Measurements from ENCODE around the gene TTBK1. TPM values are rescaled to one million over a fixed set of nuclear protein-coding genes. Genes with fewer than 3 reads are reported as not detected.

TTBK1 gene
- total RNA-seq, 2 experiments from 2014 or later: not detected

- no peak for DNase-seq
- Mint-ChIP-seq H3K27ac (no peak overlapping the region), H3K4me3 (peak overlapping the region; percentile 61), H3K4me1 (peaks cover 5% of the 10 kb centered on the region), H3K27me3 (peaks cover 57% of the 10 kb centered on the region), H3K36me3 (no peaks in the 10 kb centered on the region), H3K9me3 (no peaks in the 10 kb centered on the region)
- no peak for ATAC-seq (ENCODE audit: low read depth)
- POLR2A ChIA-PET: interaction anchor here (0.6 kb wide), 1 partner anchor 233 kb away, joined by 3 read pairs; no protein-coding TSS in a partner anchor
Measured at GRCh38 chr6:43274127-43274915, 31.0 kb downstream of the TTBK1 start.

- peaks cover 55% of the 10 kb centered on the region for H3K27me3 Mint-ChIP-seq
- H3K9me3 Mint-ChIP-seq: no peaks in the 10 kb centered on the region
- DNase-seq (peak; percentile 56), ATAC-seq (ENCODE audit: low read depth) (peak; percentile 39)
- H3K4me3 Mint-ChIP-seq: peak overlapping the region; percentile 81
- H3K27ac Mint-ChIP-seq: peak overlapping the region; percentile 59
- no peaks in the 10 kb centered on the region for H3K36me3 Mint-ChIP-seq
- peaks cover 5% of the 10 kb centered on the region for H3K4me1 Mint-ChIP-seq
- POLR2A ChIA-PET: interaction anchor here (0.6 kb wide), 1 partner anchor 232 kb away, joined by 3 read pairs; no protein-coding TSS in a partner anchor
Measured at GRCh38 chr6:43274916-43275597, 31.8 kb downstream of the TTBK1 start.

GRCh38 chr6:43275801-43276576 is 32.7 kb downstream of the TTBK1 start:
- peak; percentile 56 for DNase-seq
- ATAC-seq (ENCODE audit: low read depth): peak; percentile 70
- peaks cover 5% of the 10 kb centered on the region for H3K4me1 Mint-ChIP-seq
- H3K36me3 Mint-ChIP-seq: no peaks in the 10 kb centered on the region
- POLR2A ChIA-PET: no interaction called here
- no peaks in the 10 kb centered on the region for H3K9me3 Mint-ChIP-seq
- H3K27me3 Mint-ChIP-seq: peaks cover 54% of the 10 kb centered on the region
- peak overlapping the region; percentile 67 for H3K27ac Mint-ChIP-seq
- peak overlapping the region; percentile 81 for H3K4me3 Mint-ChIP-seq

DNA sequence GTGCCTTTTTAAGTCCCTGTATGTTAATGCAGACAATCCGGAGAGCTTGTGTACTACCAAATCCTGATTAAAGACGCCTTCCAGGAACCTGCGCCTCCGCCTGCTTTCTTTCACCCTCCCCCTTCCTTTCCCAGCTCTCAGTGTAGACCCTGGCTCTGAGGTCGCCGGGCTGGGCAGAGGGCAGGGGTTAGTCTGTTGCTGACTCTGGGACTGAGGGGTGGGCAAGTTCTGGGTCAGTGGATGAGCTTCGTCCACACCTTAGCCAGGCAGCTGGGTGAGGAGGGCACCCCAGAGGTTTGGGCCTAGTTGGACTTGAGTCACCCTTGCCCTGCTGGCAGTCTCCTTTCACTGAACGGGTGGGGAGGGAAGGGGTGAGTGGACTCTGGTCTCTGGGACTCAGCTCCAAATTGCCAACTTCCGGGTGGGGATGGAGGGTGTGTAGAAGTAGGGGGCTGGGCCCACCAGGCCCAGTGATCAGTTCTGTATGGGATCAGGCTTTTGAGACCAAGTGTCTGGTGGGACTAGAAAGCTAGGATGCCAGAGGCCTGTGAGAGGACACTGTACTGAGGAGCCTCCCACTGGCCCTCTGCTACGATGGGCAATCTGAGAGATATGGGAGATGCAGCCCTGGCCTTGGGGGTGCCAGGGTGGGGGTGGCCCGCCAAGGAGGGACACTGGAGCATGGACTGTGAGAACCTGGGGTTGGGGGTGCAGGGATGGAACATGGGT is 33.5 kb downstream of the TTBK1 start:
- peak overlapping the region; percentile 81 for H3K4me3 Mint-ChIP-seq
- no peaks in the 10 kb centered on the region for H3K9me3 Mint-ChIP-seq
- ATAC-seq (ENCODE audit: low read depth): no peak
- POLR2A ChIA-PET: no interaction called here
- H3K27ac Mint-ChIP-seq: no peak overlapping the region
- H3K36me3 Mint-ChIP-seq: no peaks in the 10 kb centered on the region
- DNase-seq: no peak
- peaks cover 55% of the 10 kb centered on the region for H3K27me3 Mint-ChIP-seq
- H3K4me1 Mint-ChIP-seq: peaks cover 5% of the 10 kb centered on the region

DNA sequence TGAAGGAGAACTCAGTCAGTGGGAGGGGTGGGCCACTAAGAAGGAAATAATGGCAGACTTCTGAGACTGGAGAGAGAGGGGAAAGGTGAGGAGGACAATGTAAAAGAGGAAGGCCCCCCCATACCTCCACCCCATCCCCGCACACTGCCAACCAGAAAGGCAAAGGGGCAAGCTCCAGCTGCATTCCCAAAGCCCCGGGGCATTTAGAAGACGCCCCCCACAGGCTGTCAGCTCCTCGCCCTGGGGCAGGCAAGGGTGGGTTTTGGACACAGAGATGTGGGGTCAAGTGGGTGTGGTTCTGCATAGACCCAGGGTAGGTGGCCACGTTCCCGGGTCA is 34.0 kb downstream of the TTBK1 start:
- H3K27me3 Mint-ChIP-seq: peaks cover 53% of the 10 kb centered on the region
- no peaks in the 10 kb centered on the region for H3K36me3 Mint-ChIP-seq
- no peaks in the 10 kb centered on the region for H3K9me3 Mint-ChIP-seq
- H3K4me1 Mint-ChIP-seq: peaks cover 7% of the 10 kb centered on the region
- POLR2A ChIA-PET: no interaction called here
- no peak for DNase-seq
- H3K4me3 Mint-ChIP-seq: no peak overlapping the region
- ATAC-seq (ENCODE audit: low read depth): no peak
- peak overlapping the region; percentile 32 for H3K27ac Mint-ChIP-seq

GRCh38 chr6:43277643-43278523 is 34.6 kb downstream of the TTBK1 start:
- POLR2A ChIA-PET: no interaction called here
- Mint-ChIP-seq H3K27ac (peak overlapping the region; percentile 32), H3K9me3 (no peaks in the 10 kb centered on the region), H3K4me3 (no peak overlapping the region), H3K4me1 (peaks cover 7% of the 10 kb centered on the region), H3K36me3 (no peaks in the 10 kb centered on the region), H3K27me3 (peaks cover 51% of the 10 kb centered on the region)
- DNase-seq (no peak), ATAC-seq (ENCODE audit: low read depth) (no peak)

DNA sequence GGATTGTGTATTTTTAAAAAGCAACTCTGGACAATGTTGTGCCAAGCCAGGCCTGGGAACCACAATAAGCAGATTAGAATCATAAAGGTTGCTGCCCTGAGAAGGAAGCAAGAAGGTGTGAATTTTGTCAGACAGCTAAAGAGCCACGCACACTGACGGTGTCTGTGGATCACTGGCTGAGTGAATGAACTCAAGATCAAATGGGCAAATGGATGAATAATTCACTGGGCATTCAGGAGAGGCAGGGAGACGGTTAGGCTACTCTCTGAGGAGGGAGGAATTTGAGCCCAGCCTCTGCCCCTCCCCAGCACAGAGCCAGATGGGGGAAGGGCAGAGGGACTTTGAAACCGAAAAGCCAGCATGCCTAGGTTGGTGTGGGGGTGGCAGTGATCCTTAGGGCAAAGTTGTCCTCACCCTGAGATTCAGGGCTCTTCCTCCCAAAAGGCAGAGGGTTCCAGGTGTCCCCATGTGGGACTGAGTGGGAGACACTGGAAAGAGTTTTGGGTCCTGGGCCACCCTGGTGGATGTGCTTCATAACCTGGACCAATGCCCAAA is 35.3 kb downstream of the TTBK1 start:
- H3K27me3 Mint-ChIP-seq: peaks cover 45% of the 10 kb centered on the region
- H3K4me1 Mint-ChIP-seq: peaks cover 7% of the 10 kb centered on the region
- POLR2A ChIA-PET: no interaction called here
- H3K9me3 Mint-ChIP-seq: no peaks in the 10 kb centered on the region
- no peak for ATAC-seq (ENCODE audit: low read depth)
- DNase-seq: no peak
- H3K27ac Mint-ChIP-seq: no peak overlapping the region
- no peak overlapping the region for H3K4me3 Mint-ChIP-seq
- no peaks in the 10 kb centered on the region for H3K36me3 Mint-ChIP-seq

DNA sequence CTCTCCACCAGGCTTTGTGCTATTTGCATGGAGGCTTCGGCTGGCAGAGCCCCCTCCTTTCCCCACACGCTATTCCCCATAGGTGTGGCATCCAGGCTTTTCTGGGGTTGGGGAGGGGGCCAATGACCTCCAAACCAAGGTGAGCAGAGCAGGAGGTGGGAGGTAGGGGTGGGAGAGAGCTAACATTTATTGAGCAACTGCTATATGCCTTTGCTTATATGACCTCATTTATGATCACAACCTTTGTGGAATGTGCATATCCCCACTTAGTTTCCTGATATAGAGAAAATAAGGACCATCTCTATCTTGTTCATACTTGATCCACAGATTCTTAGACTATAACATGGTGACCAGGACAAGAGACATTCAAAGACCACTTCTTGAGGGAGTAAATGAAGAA is 37.0 kb downstream of the TTBK1 start:
- H3K36me3 Mint-ChIP-seq: no peaks in the 10 kb centered on the region
- no peak for DNase-seq
- peaks cover 37% of the 10 kb centered on the region for H3K27me3 Mint-ChIP-seq
- H3K9me3 Mint-ChIP-seq: no peaks in the 10 kb centered on the region
- H3K27ac Mint-ChIP-seq: no peak overlapping the region
- peaks cover 6% of the 10 kb centered on the region for H3K4me1 Mint-ChIP-seq
- POLR2A ChIA-PET: no interaction called here
- no peak overlapping the region for H3K4me3 Mint-ChIP-seq
- no peak for ATAC-seq (ENCODE audit: low read depth)

- Mint-ChIP-seq H3K4me1 (peaks cover 2% of the 10 kb centered on the region), H3K27ac (no peak overlapping the region), H3K9me3 (no peaks in the 10 kb centered on the region), H3K27me3 (peaks cover 33% of the 10 kb centered on the region), H3K36me3 (no peaks in the 10 kb centered on the region), H3K4me3 (no peak overlapping the region)
- ATAC-seq (ENCODE audit: low read depth) (no peak), DNase-seq (no peak)
- POLR2A ChIA-PET: interaction anchor here (0.6 kb wide), 1 partner anchor 182 kb away, joined by 3 read pairs; no protein-coding TSS in a partner anchor
Measured at GRCh38 chr6:43282060-43282459, 38.8 kb downstream of the TTBK1 start.

GRCh38 chr6:43282636-43283513 is 39.6 kb downstream of the TTBK1 start:
- no peak for DNase-seq
- Mint-ChIP-seq H3K36me3 (no peaks in the 10 kb centered on the region), H3K27ac (no peak overlapping the region), H3K4me3 (no peak overlapping the region), H3K4me1 (peaks cover 2% of the 10 kb centered on the region), H3K9me3 (no peaks in the 10 kb centered on the region), H3K27me3 (peaks cover 29% of the 10 kb centered on the region)
- ATAC-seq (ENCODE audit: low read depth): no peak
- POLR2A ChIA-PET: no interaction called here

DNA sequence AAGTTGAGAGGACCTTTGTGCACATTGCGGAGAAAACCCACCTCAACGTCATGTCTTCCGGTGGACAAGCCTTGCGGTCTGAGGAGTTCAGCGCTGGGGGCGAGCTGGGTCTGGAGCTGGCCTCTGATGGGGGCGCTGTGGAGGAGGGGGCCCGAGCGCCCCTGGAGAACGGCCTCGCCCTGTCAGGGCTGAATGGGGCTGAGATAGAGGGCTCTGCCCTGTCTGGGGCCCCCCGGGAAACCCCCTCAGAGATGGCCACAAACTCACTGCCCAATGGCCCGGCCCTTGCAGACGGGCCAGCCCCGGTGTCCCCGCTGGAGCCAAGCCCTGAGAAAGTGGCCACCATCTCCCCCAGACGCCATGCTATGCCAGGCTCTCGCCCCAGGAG is 40.2 kb downstream of the TTBK1 start:
- Mint-ChIP-seq H3K36me3 (no peaks in the 10 kb centered on the region), H3K4me3 (no peak overlapping the region), H3K27ac (no peak overlapping the region), H3K4me1 (peaks cover 2% of the 10 kb centered on the region), H3K9me3 (no peaks in the 10 kb centered on the region), H3K27me3 (peaks cover 26% of the 10 kb centered on the region)
- ATAC-seq (ENCODE audit: low read depth): no peak
- POLR2A ChIA-PET: no interaction called here
- DNase-seq: no peak
